Ovary (tissue), 9 donors: Measurements from ENCODE around the gene SNCG. TPM values are rescaled to one million over a fixed set of nuclear protein-coding genes. Genes with fewer than 3 reads are reported as not detected.

Experiments
- DNase-seq, 5 donors: peaks; one replicate each; pipeline ENCODE4 v3.0.0-alpha.2; 2019 to 2020
- H3K27ac ChIP-seq, 2 donors: fragments of 200-600 bp; one replicate each; pipeline versions ENCODE4 v1.5.1 to v1.8.0; 2019 to 2022
- H3K27me3 ChIP-seq: fragments of 200-600 bp; one replicate; pipeline ENCODE4 v1.8.0; 2022
- H3K36me3 ChIP-seq: fragments of 200-600 bp; sonication (generic); one replicate; pipeline ENCODE4 v1.5.1; 2019
- H3K4me1 ChIP-seq: one replicate; pipeline ENCODE4 v1.8.1; 2013; ENCODE audit warnings: mild to moderate bottlenecking, moderate library complexity; ENCODE audit not compliant: insufficient read depth
- H3K4me3 ChIP-seq: fragments of 200-600 bp; sonication (generic); one replicate; pipeline ENCODE4 v1.5.1; 2017
- H3K9me3 ChIP-seq, 2 donors: fragments of 200-600 bp in 1 of 2; sonication (generic) in 1 of 2; one replicate each; pipeline versions ENCODE4 v1.5.1 to v1.8.1; 2013 to 2019; ENCODE audit warnings: mild to moderate bottlenecking in 1 of 2, moderate library complexity in 1 of 2
- EP300 ChIP-seq: sonication (generic); formaldehyde crosslinking; IDR thresholded peaks from one replicate; pipeline ENCODE4 v1.6.1; 2017; ENCODE audit warnings: antibody characterized with exemption
- POLR2A ChIP-seq: fragments of 450-650 bp; IDR thresholded peaks from one replicate; pipeline ENCODE4 v1.6.1; 2017; ENCODE audit warnings: antibody characterized with exemption, mild to moderate bottlenecking, moderate library complexity
- WGBS, 3 donors: extraction: QIAGEN DNeasy Blood & Tissue Kit in 1 of 3; methylation state at CpG; one replicate each; pipeline versions ENCODE4 v1.1.5 to v1.1.7; 2013 to 2017; 5-methylcytosine and 5-hydroxymethylcytosine counted together
- intact Hi-C, 4 donors: fragments of 100-400 bp; cut with DNase I; formaldehyde crosslinking; loops; one replicate each; pipeline versions ENCODE4 v1.11.0 to v1.15.1; 2022 to 2023
- polyA plus RNA-seq, 2 donors: library from polyadenylated mRNA; stranded (reverse); fragments of 200-250 nt in 1 of 2; fragments of 350-450 nt in 1 of 2; fragmentation: Illumina TruSeq in 1 of 2; extraction: RNeasy Lipid Tissue Mini Kit (QIAGEN cat#74804) in 1 of 2; gene quantifications; one replicate each; pipeline ENCODE4 v1.2.3, GENCODE V29; 2013 to 2014
- total RNA-seq, 7 donors: library from RNA; depleted of rRNA in 2 of 7; stranded (reverse); fragments of >200 nt in 2 of 7; fragmentation: NEBNext Ultra II Directional in 3 of 7; extraction: Animal tissue kit (Norgen Biotek cat#: 25700) in 3 of 7; gene quantifications; one replicate each; pipeline versions ENCODE4 v1.1.0 to v1.2.4, GENCODE V29; 2016 to 2023
- TF ChIP-seq, protein P1 (sequence below), 3 donors: fragments of 450-650 bp in 2 of 3; fragments of 200-600 bp in 1 of 3; IDR thresholded peaks; one replicate each; pipeline versions ENCODE4 v1.5.1 to v1.8.0; 2016 to 2022; ENCODE audit warnings: antibody characterized with exemption in 3 of 3, mild to moderate bottlenecking in 1 of 3
- donor health status: DM: no; HTN: no; CAD: no; lungs with moderate emphysema.
- donor health status: DM: no; HTN: no; CAD: no.
- donor health status: Bipolar disorder and iron deficiency.
- donor health status: DM: yes; HTN: yes; CAD: no.
- donor health status: DM: no; HTN: no; CAD: no.
- donor health status: DM: yes; HTN: yes; CAD: no.

SNCG gene
- total and polyA plus RNA-seq, 9 donors, result 13.7 to 76.1 (median 41.9) TPM

DNA sequence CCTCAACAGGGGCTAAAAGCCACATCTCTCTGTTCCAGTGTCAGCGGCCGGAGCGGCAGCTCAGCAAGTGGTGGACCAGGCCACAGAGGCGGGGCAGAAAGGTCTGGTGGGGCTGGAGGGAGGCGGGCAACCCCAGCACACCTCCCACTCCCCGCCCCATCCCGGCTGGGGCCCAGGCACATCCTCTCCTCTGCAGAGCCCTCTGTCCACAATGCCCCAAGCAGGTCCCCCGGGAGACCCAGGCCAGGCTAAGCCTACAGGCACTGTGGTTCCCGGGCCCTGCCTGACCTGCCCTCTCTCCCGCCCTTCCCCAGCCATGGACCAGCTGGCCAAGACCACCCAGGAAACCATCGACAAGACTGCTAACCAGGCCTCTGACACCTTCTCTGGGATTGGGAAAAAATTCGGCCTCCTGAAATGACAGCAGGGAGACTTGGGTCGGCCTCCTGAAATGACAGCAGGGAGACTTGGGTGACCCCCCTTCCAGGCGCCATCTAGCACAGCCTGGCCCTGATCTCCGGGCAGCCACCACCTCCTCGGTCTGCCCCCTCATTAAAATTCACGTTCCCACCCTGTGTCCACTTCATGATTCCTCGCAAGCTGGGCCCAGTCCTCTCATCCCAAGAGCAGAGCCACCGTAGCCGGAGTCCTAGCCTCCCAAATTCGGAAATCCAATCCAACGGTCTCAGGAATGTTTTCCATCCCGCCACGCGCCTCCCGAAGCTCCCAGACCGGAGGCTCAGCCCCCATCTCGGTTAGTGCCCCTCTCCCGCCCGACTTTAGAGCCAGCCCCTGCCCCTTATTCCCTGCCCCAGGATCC is 12.0 kb downstream of the SNCG start:
- H3K4me1 ChIP-seq, result peaks cover 19% of the 10 kb centered on the region
- intact Hi-C loops, result loop anchor here in 1 of 4 donors (5.0 kb wide), 1 partner anchor 122 kb away; the partner anchor contains the start of gene GLUD1
- H3K36me3 ChIP-seq, result no peaks in the 10 kb centered on the region
- TF ChIP-seq POLR2A, result peak; percentile 62
- TF ChIP-seq, protein P1, sequence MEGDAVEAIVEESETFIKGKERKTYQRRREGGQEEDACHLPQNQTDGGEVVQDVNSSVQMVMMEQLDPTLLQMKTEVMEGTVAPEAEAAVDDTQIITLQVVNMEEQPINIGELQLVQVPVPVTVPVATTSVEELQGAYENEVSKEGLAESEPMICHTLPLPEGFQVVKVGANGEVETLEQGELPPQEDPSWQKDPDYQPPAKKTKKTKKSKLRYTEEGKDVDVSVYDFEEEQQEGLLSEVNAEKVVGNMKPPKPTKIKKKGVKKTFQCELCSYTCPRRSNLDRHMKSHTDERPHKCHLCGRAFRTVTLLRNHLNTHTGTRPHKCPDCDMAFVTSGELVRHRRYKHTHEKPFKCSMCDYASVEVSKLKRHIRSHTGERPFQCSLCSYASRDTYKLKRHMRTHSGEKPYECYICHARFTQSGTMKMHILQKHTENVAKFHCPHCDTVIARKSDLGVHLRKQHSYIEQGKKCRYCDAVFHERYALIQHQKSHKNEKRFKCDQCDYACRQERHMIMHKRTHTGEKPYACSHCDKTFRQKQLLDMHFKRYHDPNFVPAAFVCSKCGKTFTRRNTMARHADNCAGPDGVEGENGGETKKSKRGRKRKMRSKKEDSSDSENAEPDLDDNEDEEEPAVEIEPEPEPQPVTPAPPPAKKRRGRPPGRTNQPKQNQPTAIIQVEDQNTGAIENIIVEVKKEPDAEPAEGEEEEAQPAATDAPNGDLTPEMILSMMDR (IDR thresholded peaks at IDR 0.05), result peak in 1 of 3 donors; percentile 24
- TF ChIP-seq EP300, result no peak
- H3K27me3 ChIP-seq, result no peaks in the 10 kb centered on the region
- DNase-seq, result peak; percentile 87 to 91 (median 87)
- H3K27ac ChIP-seq, result peak overlapping the region; percentile 97 to 99
- H3K9me3 ChIP-seq, result no peaks in the 10 kb centered on the region
- H3K4me3 ChIP-seq, result peak overlapping the region; percentile 71
- 3 to 7% (median 6%) methylated on average over 30 of the region's 30 CpGs for WGBS, 3 donors

DNA sequence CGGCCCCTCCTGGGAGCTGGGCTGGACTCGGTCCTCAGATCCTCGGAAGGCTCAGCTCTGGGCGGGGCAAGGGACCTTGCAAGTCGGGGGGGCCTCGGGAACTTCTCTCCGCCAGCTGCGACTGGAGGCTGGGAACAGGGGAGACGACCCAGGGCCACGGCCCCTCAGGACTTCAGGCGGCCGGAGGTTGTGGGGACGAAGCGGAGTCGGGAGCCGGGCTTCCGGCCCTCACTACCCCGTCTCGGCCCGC is 12.5 kb downstream of the SNCG start:
- peak overlapping the region; percentile 71 for H3K4me3 ChIP-seq
- H3K27ac ChIP-seq, result peak overlapping the region; percentile 97 to 99
- H3K9me3 ChIP-seq, result no peaks in the 10 kb centered on the region
- no peak for DNase-seq
- TF ChIP-seq EP300 (no peak), POLR2A (peak; percentile 97)
- TF ChIP-seq, protein P1 (IDR thresholded peaks at IDR 0.05), result peak in 2 of 3 donors; percentile 5 to 7
- H3K4me1 ChIP-seq, result peaks cover 18% of the 10 kb centered on the region
- no peaks in the 10 kb centered on the region for H3K27me3 ChIP-seq
- WGBS, 3 donors, result 0 to 1% (median 0%) methylated on average over 12 to 20 of the region's 20 CpGs
- no peaks in the 10 kb centered on the region for H3K36me3 ChIP-seq
- intact Hi-C loops, result loop anchor here in 1 of 4 donors (5.0 kb wide), 1 partner anchor 121 kb away; the partner anchor contains the start of gene GLUD1

DNA sequence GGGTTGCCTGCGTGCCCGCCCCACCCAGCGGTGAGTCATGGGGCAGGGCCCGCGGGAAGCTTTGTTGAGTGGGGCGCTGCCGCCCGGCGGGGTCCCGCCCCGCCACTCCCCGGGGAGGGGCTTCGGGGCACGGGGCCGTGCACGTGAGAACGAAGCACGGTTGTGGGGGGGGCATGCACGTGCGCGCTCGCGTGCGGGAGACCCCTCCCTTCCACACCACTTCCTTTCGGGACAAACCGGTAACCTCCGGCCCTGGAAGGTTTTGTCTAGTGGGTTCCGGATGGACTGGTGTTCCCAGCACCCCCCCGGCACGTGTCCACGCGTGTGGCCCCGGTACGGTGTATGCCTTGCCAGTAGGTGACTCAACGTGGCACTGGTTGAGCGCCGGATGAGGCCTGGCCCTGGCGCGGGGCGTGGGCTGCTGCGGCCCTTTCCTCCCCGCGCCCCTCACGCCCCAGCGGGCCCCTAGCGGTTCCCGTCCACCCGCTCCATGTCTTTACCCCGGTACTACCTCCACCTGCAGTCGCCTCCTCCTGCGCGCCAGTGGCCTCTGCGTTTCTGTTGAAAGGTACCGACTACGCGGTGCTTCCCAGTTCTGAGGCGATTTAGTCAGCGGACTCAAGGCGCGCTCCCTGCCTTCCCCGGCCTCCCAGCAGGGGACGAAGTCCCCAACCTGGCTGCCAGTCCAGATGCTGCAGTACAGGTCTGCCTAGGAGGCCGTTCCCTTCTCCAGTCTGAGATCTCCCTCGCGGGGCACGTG is 13.0 kb downstream of the SNCG start:
- peak overlapping the region; percentile 71 for H3K4me3 ChIP-seq
- H3K36me3 ChIP-seq, result no peaks in the 10 kb centered on the region
- peak; percentile 93 to 98 (median 98) for DNase-seq
- intact Hi-C loops, result loop anchor here in 1 of 4 donors (5.0 kb wide), 1 partner anchor 121 kb away; the partner anchor contains the start of gene GLUD1
- peak overlapping the region; percentile 97 to 99 for H3K27ac ChIP-seq
- no peak for TF ChIP-seq POLR2A
- peak; percentile 92 for TF ChIP-seq EP300
- TF ChIP-seq, protein P1 (IDR thresholded peaks at IDR 0.05), result peak in 2 of 3 donors; percentile 2 to 31
- 9 to 11% (median 10%) methylated on average over 49 to 66 of the region's 66 CpGs for WGBS, 3 donors
- H3K9me3 ChIP-seq, result no peaks in the 10 kb centered on the region
- peaks cover 17% of the 10 kb centered on the region for H3K4me1 ChIP-seq
- no peaks in the 10 kb centered on the region for H3K27me3 ChIP-seq

DNA sequence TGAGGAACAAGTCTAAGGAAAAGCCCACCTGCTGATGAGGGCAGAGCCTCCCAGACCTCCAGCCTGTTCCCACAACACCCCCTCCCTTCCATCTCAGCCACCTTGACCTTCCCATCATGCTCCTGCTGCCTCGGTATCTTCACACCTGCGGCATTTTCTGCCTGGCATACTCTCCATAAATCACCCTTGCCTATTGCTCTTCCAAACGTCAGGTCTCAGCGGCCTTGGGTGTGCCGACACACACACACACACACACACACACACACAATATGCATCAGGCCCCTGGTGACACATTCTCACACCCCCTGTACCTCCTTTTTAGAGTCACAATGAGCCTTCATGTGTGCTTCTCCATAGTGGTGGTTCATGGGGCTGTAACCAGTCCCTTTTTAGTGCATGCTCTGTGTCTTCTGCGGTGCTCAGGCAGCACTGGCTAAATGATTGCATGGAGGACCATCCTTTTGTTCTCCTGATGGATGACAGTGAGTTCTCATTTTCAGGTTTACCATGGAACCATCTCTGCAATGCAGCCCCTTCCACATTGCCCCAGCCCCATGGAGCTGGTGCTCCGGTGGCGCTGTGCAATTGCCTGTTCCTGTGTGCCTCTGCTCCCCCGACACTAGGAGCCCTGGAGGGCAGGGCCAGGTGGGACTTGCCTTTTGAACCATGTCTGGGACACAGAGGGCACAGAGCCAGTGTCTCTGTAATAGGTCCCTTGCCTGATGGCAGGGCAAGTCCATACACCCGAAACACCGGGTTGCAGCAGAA is 14.4 kb downstream of the SNCG start:
- H3K36me3 ChIP-seq, result no peaks in the 10 kb centered on the region
- whole genome bisulfite sequencing, 3 donors, result 93 to 96% (median 95%) methylated on average over 10 to 11 of the region's 11 CpGs
- intact Hi-C loops, result loop anchor here in 2 of 4 donors (2.0 to 5.0 kb wide), 2 partner anchors 18 to 120 kb away; partner anchors contain the start of gene GLUD1 (in 1 of the 2)
- TF ChIP-seq, protein P1 (IDR thresholded peaks at IDR 0.05), result no peak
- TF ChIP-seq POLR2A (no peak), EP300 (no peak)
- peak overlapping the region; percentile 97 to 99 for H3K27ac ChIP-seq
- H3K9me3 ChIP-seq, result no peaks in the 10 kb centered on the region
- H3K4me3 ChIP-seq, result no peak overlapping the region
- peaks cover 8% of the 10 kb centered on the region for H3K4me1 ChIP-seq
- H3K27me3 ChIP-seq, result no peaks in the 10 kb centered on the region
- peak; percentile 29 to 49 (median 39) for DNase-seq
